ENCODE data around the gene CLDN10.

DNA sequence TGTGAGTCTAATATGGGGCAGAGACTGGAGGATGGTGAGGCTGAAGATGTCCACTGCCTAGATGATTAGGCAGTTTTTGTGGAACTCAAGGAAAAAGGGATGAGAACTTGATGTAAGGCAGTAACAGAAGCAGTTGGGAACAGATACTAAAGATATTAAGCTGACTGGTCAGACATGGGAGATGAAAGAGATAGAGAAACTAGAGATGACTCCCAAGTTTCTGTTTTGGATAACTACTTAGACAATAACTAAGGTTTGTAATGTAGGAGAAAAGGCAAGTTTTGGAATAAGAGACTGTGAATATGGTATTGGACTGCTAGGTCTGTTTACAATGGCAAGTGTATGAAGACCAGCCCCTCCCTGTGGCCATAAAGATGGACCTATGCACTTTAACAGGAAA lies 43.5 kb upstream of the CLDN10 start:
- TF ChIP-seq, protein P1, sequence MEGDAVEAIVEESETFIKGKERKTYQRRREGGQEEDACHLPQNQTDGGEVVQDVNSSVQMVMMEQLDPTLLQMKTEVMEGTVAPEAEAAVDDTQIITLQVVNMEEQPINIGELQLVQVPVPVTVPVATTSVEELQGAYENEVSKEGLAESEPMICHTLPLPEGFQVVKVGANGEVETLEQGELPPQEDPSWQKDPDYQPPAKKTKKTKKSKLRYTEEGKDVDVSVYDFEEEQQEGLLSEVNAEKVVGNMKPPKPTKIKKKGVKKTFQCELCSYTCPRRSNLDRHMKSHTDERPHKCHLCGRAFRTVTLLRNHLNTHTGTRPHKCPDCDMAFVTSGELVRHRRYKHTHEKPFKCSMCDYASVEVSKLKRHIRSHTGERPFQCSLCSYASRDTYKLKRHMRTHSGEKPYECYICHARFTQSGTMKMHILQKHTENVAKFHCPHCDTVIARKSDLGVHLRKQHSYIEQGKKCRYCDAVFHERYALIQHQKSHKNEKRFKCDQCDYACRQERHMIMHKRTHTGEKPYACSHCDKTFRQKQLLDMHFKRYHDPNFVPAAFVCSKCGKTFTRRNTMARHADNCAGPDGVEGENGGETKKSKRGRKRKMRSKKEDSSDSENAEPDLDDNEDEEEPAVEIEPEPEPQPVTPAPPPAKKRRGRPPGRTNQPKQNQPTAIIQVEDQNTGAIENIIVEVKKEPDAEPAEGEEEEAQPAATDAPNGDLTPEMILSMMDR (IDR thresholded peaks at IDR 0.05; ENCODE audit: low read length) = no peak
- no peak for TF ChIP-seq EZH2 (IDR thresholded peaks at IDR 0.05; ENCODE audit: borderline replicate concordance, low read length)
